ENCODE results near the gene IQSEC3.

Gene IQSEC3

DNA sequence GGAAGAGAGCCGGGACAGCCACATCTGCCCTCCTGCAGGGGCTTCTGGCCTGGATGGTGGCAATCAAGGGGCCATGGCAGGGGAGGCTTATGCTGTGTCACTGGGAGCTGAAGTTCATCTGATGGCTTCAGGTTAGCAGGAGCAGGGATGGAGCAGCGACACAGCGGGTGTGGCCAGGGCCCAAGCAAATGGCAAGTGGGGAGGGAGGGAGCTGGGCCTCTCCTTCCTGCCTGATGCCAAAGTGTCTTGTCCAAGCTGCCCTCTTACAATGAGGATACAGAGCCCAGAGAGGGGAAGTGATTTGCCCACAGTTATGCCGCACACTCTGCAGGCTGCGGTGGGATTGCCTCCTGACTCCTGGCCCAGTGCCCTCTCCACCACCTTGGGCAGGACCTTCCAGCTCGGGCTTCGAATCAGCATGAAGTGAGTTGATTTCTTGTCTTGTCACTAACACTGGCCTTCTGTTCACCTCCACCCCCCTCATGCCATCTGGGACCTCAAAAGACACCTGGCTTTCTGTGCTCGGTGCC, 51.3 kb downstream of the IQSEC3 start:
- no peak overlapping the region for H3K27ac ChIP-seq
- no peak for TF ChIP-seq ZFX (IDR thresholded peaks at IDR 0.05)
- TF ChIP-seq, protein P1, sequence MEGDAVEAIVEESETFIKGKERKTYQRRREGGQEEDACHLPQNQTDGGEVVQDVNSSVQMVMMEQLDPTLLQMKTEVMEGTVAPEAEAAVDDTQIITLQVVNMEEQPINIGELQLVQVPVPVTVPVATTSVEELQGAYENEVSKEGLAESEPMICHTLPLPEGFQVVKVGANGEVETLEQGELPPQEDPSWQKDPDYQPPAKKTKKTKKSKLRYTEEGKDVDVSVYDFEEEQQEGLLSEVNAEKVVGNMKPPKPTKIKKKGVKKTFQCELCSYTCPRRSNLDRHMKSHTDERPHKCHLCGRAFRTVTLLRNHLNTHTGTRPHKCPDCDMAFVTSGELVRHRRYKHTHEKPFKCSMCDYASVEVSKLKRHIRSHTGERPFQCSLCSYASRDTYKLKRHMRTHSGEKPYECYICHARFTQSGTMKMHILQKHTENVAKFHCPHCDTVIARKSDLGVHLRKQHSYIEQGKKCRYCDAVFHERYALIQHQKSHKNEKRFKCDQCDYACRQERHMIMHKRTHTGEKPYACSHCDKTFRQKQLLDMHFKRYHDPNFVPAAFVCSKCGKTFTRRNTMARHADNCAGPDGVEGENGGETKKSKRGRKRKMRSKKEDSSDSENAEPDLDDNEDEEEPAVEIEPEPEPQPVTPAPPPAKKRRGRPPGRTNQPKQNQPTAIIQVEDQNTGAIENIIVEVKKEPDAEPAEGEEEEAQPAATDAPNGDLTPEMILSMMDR (conservative IDR thresholded peaks at IDR 0.05) = no peak

DNA sequence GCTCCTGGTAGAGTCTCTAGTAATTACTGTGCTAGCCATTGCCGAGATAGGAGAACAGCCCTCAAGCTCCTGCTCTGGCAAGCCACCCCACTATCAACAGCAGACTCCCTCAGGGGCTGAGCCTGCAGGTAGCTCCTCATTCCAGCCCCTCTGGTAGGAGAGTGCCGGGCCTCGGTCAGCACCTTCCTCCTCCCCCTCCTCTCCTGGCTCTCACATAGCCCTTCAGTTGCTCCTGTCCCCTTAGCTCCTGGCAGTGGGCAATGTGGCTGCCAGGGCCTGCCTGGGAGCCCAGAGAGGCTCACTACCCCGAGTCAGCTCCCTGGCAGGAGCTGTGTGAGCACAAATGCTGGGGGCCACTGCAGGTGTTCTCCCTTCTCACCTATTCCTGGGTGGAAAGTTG, 52.0 kb downstream of the IQSEC3 start:
- TF ChIP-seq, protein P1 (conservative IDR thresholded peaks at IDR 0.05) = no peak
- no peak overlapping the region for H3K27ac ChIP-seq

DNA sequence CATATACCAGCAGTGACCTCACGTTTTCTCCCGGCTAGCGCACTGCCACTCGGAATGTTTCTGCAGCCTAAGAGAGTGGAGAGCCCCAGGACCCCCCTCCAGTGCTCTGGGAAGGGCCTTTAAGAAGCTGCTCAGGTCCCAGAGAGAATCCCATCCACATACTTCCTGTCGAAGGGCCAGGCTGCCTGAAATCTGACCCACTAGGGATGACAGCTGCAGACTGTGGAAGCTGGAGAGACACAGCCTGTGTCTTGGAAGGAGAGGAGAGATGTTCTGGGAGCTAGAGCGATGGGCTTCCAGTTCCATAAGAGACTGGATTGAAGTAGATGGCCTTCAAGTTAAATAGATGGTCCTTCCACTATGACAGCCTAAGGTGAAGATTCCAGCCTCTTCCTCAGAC, 54.4 kb downstream of the IQSEC3 start:
- H3K27ac ChIP-seq = no peak overlapping the region

DNA sequence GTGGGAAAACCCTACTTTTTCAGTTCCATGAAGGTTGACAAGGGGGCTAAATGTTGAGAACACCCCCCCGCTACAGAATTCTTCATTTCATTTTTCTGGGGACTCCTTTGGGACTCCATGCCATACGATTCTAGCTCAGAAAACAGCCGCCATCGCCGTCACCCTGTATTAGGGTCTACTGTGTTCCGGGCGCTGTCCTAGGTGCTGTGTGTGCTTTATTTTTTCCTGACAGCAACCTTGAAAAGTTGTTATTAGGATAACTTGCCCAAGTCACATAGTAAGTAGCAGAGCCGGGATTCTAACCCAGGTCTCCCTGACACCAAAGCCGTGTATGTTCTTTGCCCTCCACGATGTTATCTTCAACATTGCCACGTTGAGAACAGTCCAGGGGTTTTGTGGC, 55.1 kb downstream of the IQSEC3 start:
- H3K27ac ChIP-seq = no peak overlapping the region
- TF ChIP-seq, protein P1 (conservative IDR thresholded peaks at IDR 0.05) = no peak
- no peak for TF ChIP-seq ZFX (IDR thresholded peaks at IDR 0.05)

More for the DNA sequence above, 54.4 kb downstream of the IQSEC3 start:
- TF ChIP-seq, protein P1 (conservative IDR thresholded peaks at IDR 0.05) = no peak
- no peak for TF ChIP-seq ZFX (IDR thresholded peaks at IDR 0.05)

DNA sequence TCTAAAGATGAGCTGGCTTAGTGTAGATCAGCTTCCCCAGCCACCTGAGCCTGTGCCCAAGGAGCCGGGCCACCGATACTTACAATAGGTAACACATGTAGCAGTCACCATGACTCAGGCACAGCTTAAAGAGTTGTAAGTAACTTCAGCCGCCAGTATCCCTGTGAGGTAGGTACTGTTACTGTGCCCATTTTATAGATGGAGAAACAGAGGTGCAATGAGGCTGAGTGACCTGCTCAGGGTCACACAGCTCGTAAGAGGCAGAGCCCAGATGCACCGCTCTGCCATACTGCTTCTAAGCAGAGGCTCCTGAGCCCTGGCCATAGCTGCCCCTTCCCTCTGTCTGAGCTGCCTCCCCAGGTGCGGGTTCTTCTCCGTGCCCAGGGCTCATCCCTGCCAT, 58.5 kb downstream of the IQSEC3 start:
- no peak overlapping the region for H3K27ac ChIP-seq
- TF ChIP-seq, protein P1 (conservative IDR thresholded peaks at IDR 0.05) = no peak
- no peak for TF ChIP-seq ZFX (IDR thresholded peaks at IDR 0.05)

DNA sequence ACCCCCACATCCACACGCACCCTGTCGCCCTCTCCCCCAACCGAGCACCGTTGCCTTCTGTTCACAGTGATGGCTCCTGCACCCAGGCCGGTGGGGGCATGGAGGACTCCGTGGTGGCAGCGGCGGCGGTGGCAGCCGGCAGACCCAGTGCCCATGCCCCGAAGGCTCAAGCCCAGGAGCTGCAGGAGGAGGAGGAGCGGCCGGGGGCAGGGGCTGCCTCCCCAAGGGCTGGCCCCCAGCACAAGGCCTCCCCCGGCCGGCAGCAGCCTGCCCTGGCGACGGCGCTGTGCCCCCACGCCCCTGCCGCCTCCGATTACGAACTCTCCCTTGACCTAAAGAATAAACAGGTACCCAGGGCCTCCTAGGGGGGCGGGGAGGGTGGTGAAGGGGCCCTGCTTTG, 59.0 kb downstream of the IQSEC3 start:
- H3K27ac ChIP-seq = no peak overlapping the region

DNA sequence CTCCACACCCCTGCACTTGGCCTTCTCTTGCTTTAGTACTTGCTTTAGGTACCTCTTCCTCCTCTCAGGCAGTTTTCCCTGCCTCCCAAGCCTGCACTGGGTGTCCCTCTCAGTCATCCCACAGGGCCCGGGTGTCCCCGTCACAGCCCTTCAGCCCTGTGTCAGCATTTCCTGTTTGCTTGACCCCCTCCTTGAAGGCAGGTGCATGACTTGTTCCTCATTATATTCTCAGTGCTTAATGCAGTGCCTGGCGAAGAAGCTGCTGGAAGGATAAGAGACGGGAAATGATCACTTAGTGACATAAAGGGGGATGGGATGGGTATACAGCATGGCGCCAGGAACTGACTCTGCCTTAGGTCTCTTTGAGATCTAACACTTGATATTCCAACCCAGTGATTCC, 61.5 kb downstream of the IQSEC3 start:
- TF ChIP-seq ZFX (IDR thresholded peaks at IDR 0.05) = no peak
- TF ChIP-seq, protein P1 (conservative IDR thresholded peaks at IDR 0.05) = no peak
- H3K27ac ChIP-seq = no peak overlapping the region

More for the DNA sequence above, 59.0 kb downstream of the IQSEC3 start:
- TF ChIP-seq, protein P1 (conservative IDR thresholded peaks at IDR 0.05) = no peak
- TF ChIP-seq ZFX (IDR thresholded peaks at IDR 0.05) = no peak
